K562 (cell line): ENCODE data around the gene CHD6.

ENCODE experiments used
- ATF2 ChIP-seq: sonication (generic); formaldehyde crosslinking; IDR thresholded peaks from 2 replicates; pipeline ENCODE4 v1.8.1; 2022; ENCODE audit warnings: missing genetic modification reagents
- CBX2 ChIP-seq: fragments of 200-600 bp; sonication (generic); IDR thresholded peaks from one replicate; pipeline ENCODE4 v1.6.1; 2012; ENCODE audit warnings: mild to moderate bottlenecking, low read length, inconsistent platforms; ENCODE audit not compliant: insufficient read depth, poor library complexity, severe bottlenecking
- GABPA ChIP-seq: fragments of 200-800 bp; sonication (Bioruptor generic); conservative IDR thresholded peaks from 2 replicates; pipeline ENCODE4 v1.6.1; 2016; ENCODE audit warnings: low read depth, missing genetic modification characterization, missing compliant biosample characterization
- KAT7 ChIP-seq: sonication (generic); formaldehyde crosslinking; IDR thresholded peaks from 2 replicates; pipeline ENCODE4 v1.8.0; 2022; ENCODE audit warnings: missing genetic modification reagents, mild to moderate bottlenecking, borderline replicate concordance
- NR3C1 ChIP-seq: sonication (generic); formaldehyde crosslinking; IDR thresholded peaks from 2 replicates; pipeline ENCODE4 v1.8.1; 2022; ENCODE audit warnings: missing genetic modification reagents
- NRF1 ChIP-seq, 2 experiments: fragments of 450-650 bp; IDR thresholded peaks in 1 of 2; conservative IDR thresholded peaks in 1 of 2; 2 replicates each; pipeline ENCODE4 v1.6.1; 2014; ENCODE audit warnings: mild to moderate bottlenecking in 2 of 2
- POLR2AphosphoS5 ChIP-seq: IDR thresholded peaks from 2 replicates; pipeline ENCODE4 v1.6.1; 2011; ENCODE audit warnings: mild to moderate bottlenecking, low read depth, low read length, moderate library complexity; ENCODE audit not compliant: control insufficient read depth, insufficient read depth
- REST ChIP-seq, 2 experiments: fragments of 450-650 bp; formaldehyde crosslinking in 1 of 2; IDR thresholded peaks; 2 replicates each; pipeline versions ENCODE4 v1.4.0 to v1.6.1; 2014 to 2020; ENCODE audit warnings: mild to moderate bottlenecking in 2 of 2, borderline replicate concordance in 1 of 2, low read depth in 1 of 2
- ZBTB7A ChIP-seq: IDR thresholded peaks from 2 replicates; pipeline ENCODE4 v1.6.1; 2011; ENCODE audit warnings: low read depth, mild to moderate bottlenecking, low read length, moderate library complexity, borderline replicate concordance; ENCODE audit not compliant: control insufficient read depth
- ZNF384 ChIP-seq: IDR thresholded peaks from 2 replicates; pipeline ENCODE4 v1.6.1; 2012; ENCODE audit warnings: low read depth, low read length, improper control_type of control experiment
- TF ChIP-seq, protein P1 (sequence below), 2 experiments: IDR thresholded peaks; 2 replicates each; pipeline ENCODE4 v1.6.1; 2012; ENCODE audit warnings: improper control_type of control experiment in 2 of 2, low read depth in 2 of 2, low read length in 2 of 2, borderline replicate concordance in 1 of 2
- TF ChIP-seq, protein P2 (sequence below), 2 experiments: fragments of 450-650 bp; IDR thresholded peaks; 2 replicates each; pipeline ENCODE4 v1.6.1; 2016; ENCODE audit warnings: mild to moderate bottlenecking in 2 of 2, borderline replicate concordance in 1 of 2, low read depth in 1 of 2, moderate library complexity in 1 of 2

- no peak for TF ChIP-seq NRF1 (conservative IDR thresholded peaks at IDR 0.05 in 1 of 2, IDR thresholded peaks at IDR 0.05 in 1 of 2)
- TF ChIP-seq POLR2AphosphoS5: no peak
- TF ChIP-seq NR3C1 (CRISPR knock-in tag): no peak
- TF ChIP-seq KAT7 (CRISPR knock-in tag): no peak
- no peak for TF ChIP-seq ZNF384
- TF ChIP-seq, protein P1, sequence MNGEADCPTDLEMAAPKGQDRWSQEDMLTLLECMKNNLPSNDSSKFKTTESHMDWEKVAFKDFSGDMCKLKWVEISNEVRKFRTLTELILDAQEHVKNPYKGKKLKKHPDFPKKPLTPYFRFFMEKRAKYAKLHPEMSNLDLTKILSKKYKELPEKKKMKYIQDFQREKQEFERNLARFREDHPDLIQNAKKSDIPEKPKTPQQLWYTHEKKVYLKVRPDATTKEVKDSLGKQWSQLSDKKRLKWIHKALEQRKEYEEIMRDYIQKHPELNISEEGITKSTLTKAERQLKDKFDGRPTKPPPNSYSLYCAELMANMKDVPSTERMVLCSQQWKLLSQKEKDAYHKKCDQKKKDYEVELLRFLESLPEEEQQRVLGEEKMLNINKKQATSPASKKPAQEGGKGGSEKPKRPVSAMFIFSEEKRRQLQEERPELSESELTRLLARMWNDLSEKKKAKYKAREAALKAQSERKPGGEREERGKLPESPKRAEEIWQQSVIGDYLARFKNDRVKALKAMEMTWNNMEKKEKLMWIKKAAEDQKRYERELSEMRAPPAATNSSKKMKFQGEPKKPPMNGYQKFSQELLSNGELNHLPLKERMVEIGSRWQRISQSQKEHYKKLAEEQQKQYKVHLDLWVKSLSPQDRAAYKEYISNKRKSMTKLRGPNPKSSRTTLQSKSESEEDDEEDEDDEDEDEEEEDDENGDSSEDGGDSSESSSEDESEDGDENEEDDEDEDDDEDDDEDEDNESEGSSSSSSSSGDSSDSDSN (IDR thresholded peaks at IDR 0.05; ENCODE audit: borderline replicate concordance in 1 of 2, low read depth in 2 of 2, low read length in 2 of 2): no peak
- no peak for TF ChIP-seq ZBTB7A
- no peak for TF ChIP-seq ATF2 (CRISPR knock-in tag)
- TF ChIP-seq, protein P2, sequence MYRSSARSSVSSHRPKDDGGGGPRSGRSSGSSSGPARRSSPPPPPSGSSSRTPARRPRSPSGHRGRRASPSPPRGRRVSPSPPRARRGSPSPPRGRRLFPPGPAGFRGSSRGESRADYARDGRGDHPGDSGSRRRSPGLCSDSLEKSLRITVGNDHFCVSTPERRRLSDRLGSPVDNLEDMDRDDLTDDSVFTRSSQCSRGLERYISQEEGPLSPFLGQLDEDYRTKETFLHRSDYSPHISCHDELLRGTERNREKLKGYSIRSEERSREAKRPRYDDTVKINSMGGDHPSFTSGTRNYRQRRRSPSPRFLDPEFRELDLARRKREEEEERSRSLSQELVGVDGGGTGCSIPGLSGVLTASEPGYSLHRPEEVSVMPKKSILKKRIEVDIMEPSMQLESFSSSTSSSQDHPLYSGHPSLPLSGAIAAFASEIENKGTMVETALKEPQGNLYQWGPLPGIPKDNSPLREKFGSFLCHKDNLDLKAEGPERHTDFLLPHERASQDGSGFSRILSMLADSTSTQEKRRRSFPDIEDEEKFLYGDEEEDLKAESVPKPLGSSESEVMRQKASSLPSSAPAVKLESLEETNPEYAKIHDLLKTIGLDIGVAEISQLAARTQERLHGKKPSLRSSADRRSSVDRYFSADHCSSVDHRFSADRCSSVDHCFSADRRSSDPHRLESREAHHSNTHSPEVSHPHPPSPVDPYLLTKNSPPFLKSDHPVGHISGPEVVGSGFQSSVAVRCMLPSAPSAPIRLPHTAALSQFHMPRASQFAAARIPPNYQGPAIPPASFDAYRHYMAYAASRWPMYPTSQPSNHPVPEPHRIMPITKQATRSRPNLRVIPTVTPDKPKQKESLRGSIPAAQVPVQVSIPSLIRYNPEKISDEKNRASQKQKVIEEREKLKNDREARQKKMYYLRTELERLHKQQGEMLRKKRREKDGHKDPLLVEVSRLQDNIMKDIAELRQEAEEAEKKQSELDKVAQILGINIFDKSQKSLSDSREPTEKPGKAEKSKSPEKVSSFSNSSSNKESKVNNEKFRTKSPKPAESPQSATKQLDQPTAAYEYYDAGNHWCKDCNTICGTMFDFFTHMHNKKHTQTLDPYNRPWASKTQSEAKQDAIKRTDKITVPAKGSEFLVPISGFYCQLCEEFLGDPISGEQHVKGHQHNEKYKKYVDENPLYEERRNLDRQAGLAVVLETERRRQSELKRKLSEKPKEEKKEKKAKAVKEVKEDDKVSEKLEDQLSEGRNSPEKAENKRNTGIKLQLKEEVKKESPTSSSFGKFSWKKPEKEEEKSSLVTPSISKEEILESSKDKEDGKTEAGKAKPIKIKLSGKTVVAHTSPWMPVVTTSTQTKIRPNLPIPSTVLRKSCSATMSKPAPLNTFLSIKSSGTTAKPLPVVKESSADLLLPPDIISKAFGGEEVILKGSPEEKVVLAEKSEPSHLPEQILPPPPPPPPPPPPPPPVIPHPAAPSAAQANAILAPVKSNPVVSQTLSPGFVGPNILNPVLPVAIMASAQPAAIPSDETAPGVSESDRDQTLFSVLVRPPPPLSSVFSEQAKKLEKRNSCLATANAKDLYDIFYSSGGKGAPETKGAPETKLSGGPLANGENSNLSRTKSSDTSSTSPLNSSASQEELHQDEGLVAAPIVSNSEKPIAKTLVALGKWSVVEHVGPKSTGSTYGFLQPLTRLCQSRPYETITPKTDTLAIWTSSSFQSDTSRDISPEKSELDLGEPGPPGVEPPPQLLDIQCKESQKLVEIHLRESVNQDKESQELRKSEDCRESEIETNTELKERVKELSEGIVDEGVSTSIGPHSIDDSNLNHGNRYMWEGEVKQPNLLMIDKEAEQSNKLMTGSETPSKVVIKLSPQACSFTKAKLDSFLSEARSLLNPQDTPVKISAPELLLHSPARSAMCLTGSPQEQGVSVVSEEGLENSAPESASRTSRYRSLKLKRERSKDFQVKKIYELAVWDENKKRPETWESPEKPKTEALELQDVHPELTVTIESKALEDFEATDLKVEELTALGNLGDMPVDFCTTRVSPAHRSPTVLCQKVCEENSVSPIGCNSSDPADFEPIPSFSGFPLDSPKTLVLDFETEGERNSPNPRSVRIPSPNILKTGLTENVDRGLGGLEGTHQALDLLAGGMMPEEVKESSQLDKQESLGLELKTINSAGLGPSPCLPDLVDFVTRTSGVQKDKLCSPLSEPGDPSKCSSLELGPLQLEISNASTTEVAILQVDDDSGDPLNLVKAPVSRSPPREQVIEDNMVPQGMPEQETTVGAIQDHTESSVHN (IDR thresholded peaks at IDR 0.05; ENCODE audit: borderline replicate concordance in 1 of 2, low read depth in 1 of 2): no peak
- TF ChIP-seq REST (IDR thresholded peaks at IDR 0.05; ENCODE audit: borderline replicate concordance): no peak
- no peak for TF ChIP-seq REST (CRISPR knock-in tag; IDR thresholded peaks at IDR 0.05; ENCODE audit: low read depth)
- no peak for TF ChIP-seq GABPA
- TF ChIP-seq CBX2: no peak
Measured at GRCh38 chr20:41533537-41534136, 84.5 kb downstream of the CHD6 start.
